Measurements from ENCODE around the gene TMEM79.

Gene TMEM79, protein sequence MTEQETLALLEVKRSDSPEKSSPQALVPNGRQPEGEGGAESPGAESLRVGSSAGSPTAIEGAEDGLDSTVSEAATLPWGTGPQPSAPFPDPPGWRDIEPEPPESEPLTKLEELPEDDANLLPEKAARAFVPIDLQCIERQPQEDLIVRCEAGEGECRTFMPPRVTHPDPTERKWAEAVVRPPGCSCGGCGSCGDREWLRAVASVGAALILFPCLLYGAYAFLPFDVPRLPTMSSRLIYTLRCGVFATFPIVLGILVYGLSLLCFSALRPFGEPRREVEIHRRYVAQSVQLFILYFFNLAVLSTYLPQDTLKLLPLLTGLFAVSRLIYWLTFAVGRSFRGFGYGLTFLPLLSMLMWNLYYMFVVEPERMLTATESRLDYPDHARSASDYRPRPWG

DNA sequence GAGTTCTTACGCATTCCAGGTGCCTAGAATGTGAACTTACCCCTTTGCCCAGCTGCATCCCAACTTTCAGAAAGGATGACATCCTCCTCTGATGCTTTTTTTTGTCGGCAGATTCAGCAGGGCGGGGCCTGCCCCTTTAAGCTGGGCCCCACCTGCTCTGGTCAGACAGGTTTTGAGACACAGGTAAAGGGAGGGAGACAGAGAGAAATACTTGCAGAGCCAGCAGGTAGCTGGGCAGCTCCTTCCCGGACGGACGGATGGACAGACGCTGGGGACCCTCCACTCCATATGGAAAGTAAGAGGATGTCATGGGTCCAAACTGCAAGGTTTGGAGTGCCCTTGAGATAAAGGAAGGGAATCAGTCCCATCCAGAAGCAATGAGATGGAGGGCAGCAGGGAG, at the start of gene TMEM79:
Gene TMEM79, plus strand, starts transcription at position 214 of the 400 bp plus-strand sequence. CDS start 902 bp downstream, outside the sequence.
- DNase-seq: no peak

DNA sequence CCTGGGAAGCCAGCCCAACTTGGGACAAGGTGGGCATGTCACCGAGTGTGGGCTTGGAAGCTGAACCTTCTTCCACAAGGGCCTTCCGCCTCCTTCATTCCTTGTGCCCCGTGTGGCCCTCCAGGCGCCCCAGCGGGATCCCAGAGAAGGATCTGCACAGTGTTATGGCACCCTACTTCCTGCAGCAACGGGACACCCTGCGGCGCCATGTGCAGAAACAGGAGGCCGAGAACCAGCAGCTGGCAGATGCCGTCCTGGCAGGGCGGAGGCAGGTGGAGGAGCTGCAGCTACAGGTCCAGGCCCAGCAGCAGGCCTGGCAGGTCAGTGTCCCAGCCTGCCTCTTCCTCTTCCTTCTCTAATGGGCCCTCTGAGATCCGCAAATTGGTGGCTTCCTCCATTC, 48.0 kb upstream of the TMEM79 start:
- DNase-seq: no peak

DNA sequence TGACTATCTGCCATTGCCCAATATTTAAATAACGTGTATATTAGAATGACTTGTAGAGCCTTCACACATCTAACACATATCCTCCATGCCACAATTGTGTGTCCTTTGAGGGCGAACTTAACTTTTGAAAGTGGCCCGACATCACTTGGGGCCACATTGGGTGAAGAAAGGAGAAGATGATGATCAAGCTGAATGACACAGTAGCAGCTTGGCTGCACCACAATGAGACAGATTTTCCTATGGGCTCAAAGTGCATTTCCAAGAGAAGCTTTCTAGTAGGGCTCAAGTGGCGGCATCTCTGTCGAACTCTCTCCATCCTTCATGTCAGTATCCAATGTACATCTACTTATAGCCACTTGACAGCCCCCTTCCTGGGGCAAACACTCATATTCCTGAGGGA, 45.9 kb upstream of the TMEM79 start:
- DNase-seq: no peak

DNA sequence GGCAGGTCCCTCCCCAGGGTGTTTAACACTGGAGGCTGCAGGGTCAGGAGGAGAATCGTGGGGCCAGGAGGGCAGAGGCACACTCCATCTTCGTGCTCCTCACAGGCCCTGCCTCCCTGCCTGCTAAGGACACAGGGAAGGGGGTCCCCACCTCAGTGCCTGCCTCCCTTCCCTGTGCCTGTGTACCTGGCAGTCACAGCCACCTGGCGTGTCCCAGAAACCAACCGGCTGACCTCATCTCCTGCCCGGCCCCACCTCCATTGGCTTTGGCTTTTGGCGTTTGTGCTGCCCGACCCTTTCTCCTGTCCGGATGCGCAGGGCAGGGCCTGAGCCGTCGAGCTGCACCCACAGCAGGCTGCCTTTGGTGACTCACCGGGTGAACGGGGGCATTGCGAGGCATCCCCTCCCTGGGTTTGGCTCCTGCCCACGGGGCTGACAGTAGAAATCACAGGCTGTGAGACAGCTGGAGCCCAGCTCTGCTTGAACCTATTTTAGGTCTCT, 42.8 kb upstream of the TMEM79 start:
- DNase-seq: no peak

DNA sequence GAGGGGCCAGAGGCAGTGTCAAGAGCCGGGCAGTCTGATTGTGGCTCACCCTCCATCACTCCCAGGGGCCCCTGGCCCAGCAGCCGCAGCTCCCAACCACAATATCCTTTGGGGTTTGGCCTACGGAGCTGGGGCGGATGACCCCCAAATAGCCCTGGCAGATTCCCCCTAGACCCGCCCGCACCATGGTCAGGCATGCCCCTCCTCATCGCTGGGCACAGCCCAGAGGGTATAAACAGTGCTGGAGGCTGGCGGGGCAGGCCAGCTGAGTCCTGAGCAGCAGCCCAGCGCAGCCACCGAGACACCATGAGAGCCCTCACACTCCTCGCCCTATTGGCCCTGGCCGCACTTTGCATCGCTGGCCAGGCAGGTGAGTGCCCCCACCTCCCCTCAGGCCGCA, 42.2 kb upstream of the TMEM79 start, which contains the start of gene BGLAP:
Gene BGLAP, plus strand, starts transcription at position 259 of the 400 bp plus-strand sequence. Its CDS starts 48 bp downstream, at position 307.
- no peak for DNase-seq

DNA sequence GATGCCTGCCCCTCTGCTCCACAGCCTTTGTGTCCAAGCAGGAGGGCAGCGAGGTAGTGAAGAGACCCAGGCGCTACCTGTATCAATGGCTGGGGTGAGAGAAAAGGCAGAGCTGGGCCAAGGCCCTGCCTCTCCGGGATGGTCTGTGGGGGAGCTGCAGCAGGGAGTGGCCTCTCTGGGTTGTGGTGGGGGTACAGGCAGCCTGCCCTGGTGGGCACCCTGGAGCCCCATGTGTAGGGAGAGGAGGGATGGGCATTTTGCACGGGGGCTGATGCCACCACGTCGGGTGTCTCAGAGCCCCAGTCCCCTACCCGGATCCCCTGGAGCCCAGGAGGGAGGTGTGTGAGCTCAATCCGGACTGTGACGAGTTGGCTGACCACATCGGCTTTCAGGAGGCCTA, 41.4 kb upstream of the TMEM79 start:
- DNase-seq: no peak

DNA sequence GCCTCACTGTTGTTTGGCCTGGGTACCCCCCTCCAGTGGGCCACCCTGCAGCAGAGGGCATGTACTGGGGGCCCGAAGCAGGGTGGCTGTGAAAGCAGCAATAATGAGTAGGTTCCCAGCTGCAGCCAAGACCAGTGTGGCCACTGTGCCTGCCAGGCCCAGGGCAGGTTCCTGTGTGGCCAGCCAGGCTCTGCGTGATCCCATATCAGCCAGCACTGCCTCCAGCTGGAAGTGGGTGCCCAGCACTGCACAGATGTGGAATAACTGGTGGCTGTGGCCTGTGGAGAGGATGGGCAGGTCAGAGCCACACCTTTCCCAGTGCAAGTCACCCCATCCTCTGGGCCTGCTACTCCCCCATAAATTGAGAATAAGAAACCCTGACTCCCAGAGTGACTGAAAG, 40.0 kb upstream of the TMEM79 start:
- no peak for DNase-seq

DNA sequence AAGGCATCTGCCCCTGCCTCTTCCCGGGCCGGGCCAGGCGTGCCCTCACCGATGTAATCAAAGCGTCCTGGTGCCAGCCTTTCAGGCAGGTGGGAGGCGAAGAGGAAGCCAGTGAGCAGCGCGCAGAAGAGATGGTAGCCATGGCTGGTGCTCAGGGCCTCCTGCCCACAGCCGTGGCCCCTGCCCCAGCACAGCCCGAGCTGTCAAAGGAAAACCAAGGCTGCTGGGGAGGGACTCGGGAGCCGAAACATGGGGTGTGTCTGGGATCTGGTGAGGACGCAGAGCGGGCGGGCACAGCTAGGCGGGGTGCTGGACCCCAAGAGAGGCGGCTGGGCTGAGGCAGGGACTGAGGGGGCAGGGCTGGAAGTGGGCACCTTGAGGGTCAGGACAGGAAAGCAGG, 39.4 kb upstream of the TMEM79 start:
- no peak for DNase-seq

DNA sequence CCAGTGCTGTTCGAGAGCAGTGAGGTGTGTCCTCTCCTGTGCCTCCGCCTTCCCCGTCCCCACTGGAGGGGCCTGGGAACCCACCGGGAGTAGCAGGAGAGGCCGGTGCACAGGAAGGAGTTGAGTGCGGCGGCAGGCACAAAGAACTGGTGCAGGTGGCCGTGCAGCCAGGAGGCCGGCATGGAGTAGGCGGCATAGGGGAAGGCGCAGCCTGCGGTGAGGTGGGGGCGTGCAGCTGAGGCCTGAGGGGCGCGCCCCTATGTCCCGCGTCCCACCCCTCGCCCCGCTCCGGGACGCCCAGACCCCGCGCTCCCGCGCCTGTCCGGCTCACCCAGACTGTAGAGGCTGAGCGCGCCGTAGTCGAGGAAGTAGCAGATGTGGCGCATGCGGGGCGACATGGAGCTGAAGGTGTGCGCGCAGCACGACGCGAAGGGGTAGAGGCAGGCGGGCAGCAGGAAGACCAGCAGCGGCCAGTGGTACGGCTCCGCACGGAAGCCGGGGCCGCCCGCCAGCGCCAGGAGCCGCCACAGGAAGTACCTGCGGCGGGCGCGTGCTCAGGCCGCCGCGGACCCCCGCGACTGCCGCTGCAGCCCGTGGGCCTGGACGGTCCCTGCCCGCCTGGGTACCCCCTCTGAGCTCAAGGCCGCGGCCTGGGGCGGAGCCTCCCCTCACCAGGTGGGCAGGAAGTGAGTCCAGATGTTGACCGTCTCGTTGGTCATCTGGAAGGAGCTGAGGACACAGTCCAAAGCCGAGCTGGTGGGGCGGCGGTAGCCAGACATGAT, 38.5 kb upstream of the TMEM79 start:
- DNase-seq: no peak

DNA sequence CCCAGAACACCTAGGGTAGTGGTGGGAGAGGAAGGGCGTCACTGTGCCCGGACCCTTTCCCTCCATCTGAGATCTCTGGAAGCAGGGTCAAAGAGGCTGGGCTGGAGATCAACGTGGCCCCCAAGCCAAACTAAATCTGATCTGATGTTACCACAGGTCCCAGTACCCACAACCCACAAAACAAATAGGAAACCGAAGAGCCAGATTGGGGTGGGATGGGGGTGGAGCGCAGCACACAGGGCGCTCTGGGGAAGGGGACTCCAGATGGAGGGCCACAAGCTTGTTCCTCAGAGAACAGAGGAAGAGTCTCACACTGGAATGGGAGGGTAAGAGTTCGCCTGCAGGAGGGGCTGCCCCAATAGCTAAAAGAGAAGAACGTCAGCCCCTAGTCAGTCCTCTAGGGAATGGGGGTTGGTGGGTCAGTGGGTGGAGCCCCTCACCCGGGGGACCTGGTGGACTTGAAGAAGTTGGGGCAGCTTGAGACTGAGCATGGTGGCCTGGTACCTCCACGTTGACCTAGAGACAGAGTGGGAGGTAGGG, 37.8 kb upstream of the TMEM79 start:
- no peak for DNase-seq

DNA sequence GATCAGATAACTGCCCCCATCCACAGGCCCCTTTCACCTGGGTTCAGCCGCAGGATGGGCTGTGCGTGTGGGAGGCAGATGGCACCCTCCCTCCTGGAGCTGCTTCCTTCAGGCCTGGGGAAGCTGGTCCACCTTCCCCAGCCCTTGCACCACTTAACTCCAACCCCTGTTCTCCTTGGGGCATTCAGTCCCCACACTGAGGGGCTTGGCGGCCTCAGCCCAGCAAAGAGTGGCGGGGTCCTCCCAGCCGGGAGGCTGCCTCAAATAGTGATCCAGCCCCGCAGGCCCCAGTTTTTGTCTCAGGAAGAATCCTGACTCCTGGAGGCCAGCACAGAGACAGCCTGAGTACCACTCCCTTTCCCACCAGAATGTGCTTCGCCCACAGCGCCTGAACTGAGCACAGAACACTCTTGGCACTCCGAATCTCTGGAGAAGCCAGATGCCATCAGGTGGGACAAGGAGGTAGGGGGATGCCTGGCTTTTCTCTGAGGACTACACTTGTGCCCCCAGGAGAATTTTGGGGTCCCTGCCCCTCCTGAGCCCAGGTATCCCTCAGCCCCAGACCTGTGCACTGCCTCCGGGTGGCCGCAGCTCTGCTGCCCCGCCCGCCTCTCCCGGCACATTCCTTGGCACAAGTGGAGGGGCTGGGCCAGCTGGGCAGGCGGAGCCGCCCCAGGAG, 37.2 kb upstream of the TMEM79 start:
- DNase-seq: no peak

DNA sequence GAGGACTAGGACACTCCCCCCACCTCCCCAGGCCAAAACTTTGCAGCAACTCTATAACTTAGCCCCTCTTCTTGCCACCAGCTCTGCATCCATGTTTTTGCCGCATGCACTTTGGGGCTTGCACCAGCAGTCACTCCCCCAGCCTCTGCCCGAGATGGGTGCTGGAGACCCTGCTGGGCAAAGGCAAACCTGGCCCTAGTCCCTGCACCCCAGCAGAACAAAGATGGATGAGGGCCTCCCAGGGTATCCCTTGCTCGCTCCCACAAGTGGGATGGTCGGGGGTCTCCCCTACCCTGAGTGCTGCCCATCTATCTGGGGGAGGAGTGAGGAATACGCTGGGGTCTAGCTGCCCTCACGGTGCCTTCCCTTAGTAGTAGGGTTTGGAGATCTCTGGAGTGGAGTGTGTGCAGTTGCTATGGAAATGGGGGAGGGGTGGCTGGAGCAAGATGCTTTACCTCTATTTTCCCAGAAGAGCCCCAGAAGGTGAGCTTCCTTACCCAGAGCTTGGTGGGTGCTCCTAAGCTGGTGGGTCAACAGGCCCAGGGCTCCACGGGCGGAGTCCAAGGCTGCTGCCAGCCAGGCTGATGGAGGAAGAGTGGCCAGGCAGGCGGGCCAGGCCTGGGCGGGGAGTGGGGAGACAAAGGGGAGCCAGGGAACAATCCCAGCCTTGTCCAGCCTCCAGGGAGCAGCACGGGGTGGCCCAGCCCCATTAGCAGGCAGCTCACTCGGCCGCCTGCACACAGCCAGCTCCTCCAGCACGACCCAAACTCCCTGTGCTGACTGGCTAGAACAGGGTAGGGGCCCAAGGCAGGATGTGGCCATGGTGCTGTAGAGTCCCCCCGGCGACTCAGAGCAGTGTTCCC, 36.4 kb upstream of the TMEM79 start, which contains the start of gene PAQR6:
Gene PAQR6, minus strand, starts transcription at position 597 of the 863 bp plus-strand sequence. CDS start 1,325 bp downstream, outside the sequence.
- DNase-seq: no peak

DNA sequence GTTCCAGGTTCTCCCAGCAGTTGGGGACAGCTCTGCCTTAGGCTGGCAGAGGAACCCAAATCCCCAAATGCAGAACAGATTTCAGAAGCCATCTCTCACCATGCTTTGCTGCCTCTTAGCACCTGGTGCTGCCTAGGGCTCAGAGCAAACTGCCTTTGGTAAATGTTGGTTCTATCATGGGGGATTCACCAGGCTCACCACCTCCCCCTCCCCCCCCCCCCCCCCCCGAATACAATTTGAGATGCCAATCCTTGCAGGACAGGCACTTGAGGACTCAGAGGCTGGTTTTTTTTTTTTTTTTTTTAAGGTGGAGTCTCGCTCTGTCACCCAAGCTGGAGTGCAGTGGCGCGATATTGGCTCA, 35.8 kb upstream of the TMEM79 start:
- no peak for DNase-seq

DNA sequence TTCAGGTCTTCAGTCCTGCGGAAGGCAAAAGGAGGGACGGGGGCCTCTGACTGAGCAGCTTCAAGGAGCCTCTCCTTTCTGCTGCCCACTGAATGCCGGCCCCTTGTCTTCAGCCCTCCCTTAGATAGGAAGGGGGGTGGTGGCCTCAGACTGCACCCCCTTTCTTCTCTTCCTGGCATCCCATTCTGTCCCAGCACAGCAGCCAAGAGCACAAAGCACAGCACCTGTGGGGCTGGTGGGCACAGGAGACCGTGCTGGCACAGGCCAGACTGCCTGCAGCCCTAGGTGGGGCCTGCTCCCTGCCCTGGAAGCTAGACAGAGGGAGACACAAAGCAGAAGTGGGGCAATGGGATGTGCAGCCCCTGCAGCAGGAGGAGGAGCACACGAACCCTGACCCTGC, 34.5 kb upstream of the TMEM79 start:
- no peak for DNase-seq

DNA sequence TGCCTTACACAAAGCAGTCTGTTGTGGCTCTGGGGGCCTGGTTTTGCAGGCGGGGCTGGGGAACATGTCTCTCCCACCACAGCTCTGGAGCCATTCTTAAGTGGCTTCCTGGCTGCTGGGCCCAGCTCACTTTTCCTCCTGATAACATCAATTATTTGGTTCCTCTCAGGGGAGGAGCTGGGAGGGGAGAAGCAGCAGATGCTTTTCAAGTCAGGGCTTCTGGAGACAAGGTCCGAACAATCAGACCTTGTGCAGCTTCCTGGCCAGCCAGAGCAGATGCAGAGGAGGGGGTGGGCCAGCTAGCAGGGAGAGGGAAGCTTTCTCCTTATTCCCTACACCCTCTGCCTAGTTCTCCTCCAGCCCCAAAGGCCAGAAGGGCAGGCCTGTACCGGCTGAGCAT, 32.6 kb upstream of the TMEM79 start:
- no peak for DNase-seq

DNA sequence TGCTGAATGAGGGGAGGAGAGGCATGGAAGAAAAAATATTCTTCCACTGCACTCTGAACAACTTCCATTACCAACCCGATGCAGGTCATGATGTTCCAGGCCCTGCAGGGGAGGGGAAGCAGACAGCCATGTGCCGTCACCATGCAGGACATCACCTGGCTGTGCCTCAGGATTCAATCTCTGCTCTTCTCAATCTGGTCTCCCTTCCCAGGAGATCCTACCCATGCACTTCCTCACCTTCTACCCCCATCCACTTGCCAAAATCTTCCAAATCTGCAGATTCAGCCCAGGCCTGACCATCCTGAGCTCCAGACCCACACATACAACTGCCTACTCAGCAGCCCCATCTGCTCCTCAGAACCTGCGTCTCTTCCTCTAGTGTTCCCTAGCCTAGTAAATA, 30.5 kb upstream of the TMEM79 start:
- no peak for DNase-seq

DNA sequence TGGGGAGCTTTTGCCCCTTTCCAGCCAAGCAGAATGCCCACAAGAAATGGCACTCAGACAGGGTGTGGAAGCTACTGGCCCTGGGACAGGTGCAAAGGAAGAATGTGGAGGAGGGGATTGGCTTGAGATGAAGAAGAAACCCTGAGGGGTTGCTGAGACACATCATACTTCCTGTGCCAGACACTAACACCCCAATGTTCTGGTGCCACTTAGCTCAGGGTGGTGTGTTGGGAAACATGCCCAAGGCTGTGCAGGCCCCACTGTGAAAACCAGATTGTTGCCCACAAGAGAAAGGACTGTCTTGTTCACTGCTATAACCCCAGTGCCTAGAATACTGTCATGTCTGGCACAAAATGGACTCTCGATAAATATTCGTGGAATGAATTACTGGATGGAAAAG, 26.4 kb upstream of the TMEM79 start:
- DNase-seq: no peak

DNA sequence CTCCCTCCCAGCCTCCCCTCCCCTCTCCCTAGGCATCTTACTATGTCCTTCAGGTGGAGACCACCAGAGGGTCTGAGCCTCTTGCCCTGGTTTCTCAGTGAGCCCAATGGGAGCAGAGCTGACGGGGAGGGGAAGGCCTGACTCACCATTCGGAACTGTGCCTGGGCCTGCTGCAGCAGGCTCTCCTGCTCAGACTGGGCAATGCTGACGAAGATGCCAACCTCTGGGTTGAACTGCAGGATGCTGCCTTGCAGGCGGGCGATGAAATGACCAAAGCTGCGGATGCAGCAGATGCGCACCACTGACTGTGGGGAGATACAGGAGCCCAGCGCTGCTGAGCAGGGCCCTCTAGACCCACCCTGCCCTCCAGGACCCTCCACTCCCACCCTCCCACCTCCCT, 25.3 kb upstream of the TMEM79 start:
- DNase-seq: no peak

DNA sequence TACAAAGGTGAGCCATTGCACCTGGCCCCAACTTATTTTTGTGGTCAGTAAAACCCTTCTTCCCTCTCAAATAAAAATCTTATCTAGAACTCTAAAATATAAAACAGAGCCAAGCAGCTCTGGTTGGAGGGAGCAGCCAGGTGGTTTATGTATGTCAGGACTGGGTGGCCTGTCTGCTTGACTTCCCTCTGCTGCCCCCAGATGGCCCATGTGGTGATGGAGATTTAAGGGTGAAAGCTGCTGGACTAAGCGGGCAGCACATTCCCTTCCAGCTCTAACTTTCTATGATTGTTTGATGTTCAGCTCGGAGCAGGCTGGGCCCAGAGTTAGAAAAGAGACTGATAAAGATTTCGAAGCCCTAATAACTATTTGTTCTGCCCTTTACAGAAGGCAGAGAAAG, 24.3 kb upstream of the TMEM79 start:
- DNase-seq: no peak

DNA sequence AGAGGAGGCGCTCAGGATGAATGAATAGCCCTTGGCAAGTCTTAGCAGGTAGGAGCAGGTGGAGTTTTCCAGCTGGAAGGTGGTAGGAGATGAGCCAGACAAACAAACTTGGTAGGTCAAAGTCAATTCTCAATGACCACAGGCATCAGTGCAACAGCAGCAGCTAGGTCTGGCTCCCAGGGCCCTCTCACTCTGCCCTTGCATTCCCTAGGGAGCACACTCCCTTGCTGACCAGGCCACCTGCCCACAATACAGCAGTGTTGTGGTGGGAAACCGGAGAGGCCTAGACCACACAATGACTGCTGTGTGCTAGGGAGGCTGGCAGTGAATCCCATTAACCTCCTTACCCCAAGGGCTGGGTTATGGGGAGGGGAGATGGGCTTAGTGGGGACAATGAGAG, 23.2 kb upstream of the TMEM79 start:
- DNase-seq: no peak

DNA sequence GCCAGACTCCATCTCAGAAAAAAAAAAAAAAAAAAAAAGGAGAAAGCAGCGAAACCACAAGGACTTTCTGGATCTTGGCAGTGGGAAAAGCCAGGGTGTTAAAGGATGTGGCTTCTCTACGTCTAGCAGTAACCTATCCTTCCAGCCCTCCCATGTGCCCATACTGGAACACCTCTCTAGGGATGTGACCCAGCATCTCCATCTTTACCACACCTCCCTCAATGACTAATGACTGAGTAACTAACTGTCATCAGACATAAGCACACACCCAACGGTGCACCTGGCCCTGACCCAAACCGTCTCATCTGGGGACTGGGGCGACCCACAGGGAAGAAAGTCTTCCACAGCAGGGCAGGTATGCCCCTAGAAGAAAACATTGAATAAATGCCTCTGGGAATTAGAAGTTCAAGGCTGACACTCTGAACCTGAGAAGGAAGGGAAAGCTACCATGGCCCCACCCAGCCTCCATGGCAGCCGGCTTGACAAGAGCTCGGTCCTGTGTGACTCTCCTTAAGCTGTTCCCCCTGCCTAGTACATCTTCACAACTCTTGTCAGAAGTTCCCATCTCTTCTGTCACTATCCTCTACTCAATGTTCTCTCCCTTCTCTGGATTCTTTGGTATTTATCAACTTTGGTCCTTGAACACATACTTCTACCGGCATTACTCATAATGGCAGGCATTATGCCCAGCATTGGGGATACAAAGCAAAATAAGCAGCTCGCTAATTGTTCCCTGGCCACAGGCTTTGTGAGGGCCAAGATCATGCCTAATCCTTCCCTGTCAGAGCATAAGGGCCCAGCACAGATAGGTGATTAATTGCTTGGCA, 21.5 kb upstream of the TMEM79 start:
- DNase-seq: no peak

Measured in NCI-H2029 treated with DMSO at 0.1 percent for 48 hours (cell line).